ENCODE data around the gene DHODH. TPM values are rescaled to one million over a fixed set of nuclear protein-coding genes. Genes with fewer than 3 reads are reported as not detected.
A peak's percentile ranks its signal among the peaks of the same experiment; 100 is the strongest.
"Not testable (repeated sequence)": the region's sequence is repeated elsewhere in the genome, so short reads cannot be mapped to it uniquely, and the experiment has no call there.

Gene DHODH
- total and polyA plus RNA-seq, 4 donors = 14.4 to 150 (median 79.4) TPM

DNA sequence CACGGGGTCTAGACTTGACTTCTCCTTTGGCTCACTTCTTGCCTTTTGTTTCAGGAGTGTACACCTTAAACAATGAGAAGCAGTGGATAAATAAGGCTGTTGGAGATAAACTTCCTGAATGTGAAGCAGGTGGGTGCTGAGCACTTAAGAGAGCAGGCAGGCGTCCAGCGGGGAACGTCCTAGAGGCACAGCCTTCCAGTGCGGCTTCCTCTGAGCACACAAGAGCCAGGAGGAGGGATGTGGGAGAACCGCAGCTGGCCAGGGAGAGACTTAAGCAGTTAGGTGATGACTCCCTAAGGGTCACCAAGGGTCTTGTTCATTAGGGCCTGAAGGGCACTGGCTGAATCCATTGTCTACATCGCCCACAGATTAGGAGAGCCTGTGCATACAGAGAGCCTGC, 50.5 kb downstream of the DHODH start:
- H3K4me3 ChIP-seq (ENCODE audit: low read depth in 1 of 3, low read length in 3 of 3) = peak overlapping the region in 1 of 3 donors; percentile 33
- not testable (repeated sequence) for H3K27ac ChIP-seq (ENCODE audit: low read depth in 1 of 2, low read length in 2 of 2); H3K4me1 ChIP-seq (ENCODE audit: control insufficient read depth in 4 of 4, insufficient read depth in 4 of 4, low read length in 3 of 4); H3K9me3 ChIP-seq (ENCODE audit: control insufficient read depth in 4 of 4, low read length in 3 of 4); H3K27me3 ChIP-seq (ENCODE audit: control insufficient read depth in 4 of 4, insufficient read depth in 4 of 4, low read length in 3 of 4); DNase-seq (ENCODE audit: low spot score); H3K9ac ChIP-seq (ENCODE audit: low read depth in 1 of 2, low read length in 2 of 2)
- peaks cover 2 to 11% (median 9%) of the 10 kb centered on the region in 4 donors for H3K36me3 ChIP-seq (ENCODE audit: control insufficient read depth in 4 of 4, insufficient read depth in 3 of 4, low read depth in 1 of 4, low read length in 3 of 4)
- 51% methylated on average over 7 of the region's 7 CpGs for WGBS

DNA sequence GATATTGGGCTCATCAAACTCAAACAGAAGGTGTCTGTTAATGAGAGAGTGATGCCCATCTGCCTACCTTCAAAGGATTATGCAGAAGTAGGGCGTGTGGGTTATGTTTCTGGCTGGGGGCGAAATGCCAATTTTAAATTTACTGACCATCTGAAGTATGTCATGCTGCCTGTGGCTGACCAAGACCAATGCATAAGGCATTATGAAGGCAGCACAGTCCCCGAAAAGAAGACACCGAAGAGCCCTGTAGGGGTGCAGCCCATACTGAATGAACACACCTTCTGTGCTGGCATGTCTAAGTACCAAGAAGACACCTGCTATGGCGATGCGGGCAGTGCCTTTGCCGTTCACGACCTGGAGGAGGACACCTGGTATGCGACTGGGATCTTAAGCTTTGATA, 51.9 kb downstream of the DHODH start:
- Histone ChIP-seq H3K9me3 (ENCODE audit: control insufficient read depth in 4 of 4, low read length in 3 of 4) (no peaks in the 10 kb centered on the region), H3K4me3 (ENCODE audit: low read depth in 1 of 3, low read length in 3 of 3) (no peak overlapping the region), H3K27ac (ENCODE audit: low read depth in 1 of 2, low read length in 2 of 2) (no peak overlapping the region), H3K27me3 (ENCODE audit: control insufficient read depth in 4 of 4, insufficient read depth in 4 of 4, low read length in 3 of 4) (no peaks in the 10 kb centered on the region), H3K36me3 (ENCODE audit: control insufficient read depth in 4 of 4, insufficient read depth in 3 of 4, low read depth in 1 of 4, low read length in 3 of 4) (peaks cover 2 to 11% (median 8%) of the 10 kb centered on the region in 4 donors), H3K4me1 (ENCODE audit: control insufficient read depth in 4 of 4, insufficient read depth in 4 of 4, low read length in 3 of 4) (peaks cover 1 to 20% (median 13%) of the 10 kb centered on the region in 4 donors), H3K9ac (ENCODE audit: low read depth in 1 of 2, low read length in 2 of 2) (no peak overlapping the region)
- no peak for DNase-seq (ENCODE audit: low spot score)
- no peak for TF ChIP-seq RXRA (IDR thresholded peaks at IDR 0.05)
- peak in 1 of 2 donors; percentile 2 for TF ChIP-seq HNF4A (conservative IDR thresholded peaks at IDR 0.05)
- WGBS = 58% methylated on average over 9 of the region's 9 CpGs

- Histone ChIP-seq H3K4me1 (ENCODE audit: control insufficient read depth in 4 of 4, insufficient read depth in 4 of 4, low read length in 3 of 4) (peaks cover 1 to 23% (median 13%) of the 10 kb centered on the region in 4 donors), H3K27me3 (ENCODE audit: control insufficient read depth in 4 of 4, insufficient read depth in 4 of 4, low read length in 3 of 4) (no peaks in the 10 kb centered on the region), H3K27ac (ENCODE audit: low read depth in 1 of 2, low read length in 2 of 2) (peak overlapping the region; percentile 82 to 87), H3K36me3 (ENCODE audit: control insufficient read depth in 4 of 4, insufficient read depth in 3 of 4, low read depth in 1 of 4, low read length in 3 of 4) (peaks cover 0 to 6% (median 3%) of the 10 kb centered on the region in 4 donors), H3K9ac (ENCODE audit: low read depth in 1 of 2, low read length in 2 of 2) (no peak overlapping the region), H3K4me3 (ENCODE audit: low read depth in 1 of 3, low read length in 3 of 3) (no peak overlapping the region), H3K9me3 (ENCODE audit: control insufficient read depth in 4 of 4, low read length in 3 of 4) (no peaks in the 10 kb centered on the region)
- TF ChIP-seq RXRA (IDR thresholded peaks at IDR 0.05) (no peak), FOXA1 (IDR thresholded peaks at IDR 0.05) (no peak), ZBTB33 (IDR thresholded peaks at IDR 0.05) (no peak), RAD21 (IDR thresholded peaks at IDR 0.05) (no peak), EGR1 (IDR thresholded peaks at IDR 0.05; ENCODE audit: low read depth in 2 of 2) (no peak), FOXA2 (IDR thresholded peaks at IDR 0.05) (no peak), YY1 (IDR thresholded peaks at IDR 0.05) (no peak), GABPA (IDR thresholded peaks at IDR 0.05 in 1 of 2, conservative IDR thresholded peaks at IDR 0.05 in 1 of 2) (no peak), HNF4G (IDR thresholded peaks at IDR 0.05) (no peak), HNF4A (conservative IDR thresholded peaks at IDR 0.05) (no peak), SP1 (IDR thresholded peaks at IDR 0.05) (no peak), CTCF (IDR thresholded peaks at IDR 0.05; ENCODE audit: low read depth, low read length, missing input control) (peak; percentile 11), JUND (IDR thresholded peaks at IDR 0.05) (no peak)
- TF ChIP-seq, protein P1, sequence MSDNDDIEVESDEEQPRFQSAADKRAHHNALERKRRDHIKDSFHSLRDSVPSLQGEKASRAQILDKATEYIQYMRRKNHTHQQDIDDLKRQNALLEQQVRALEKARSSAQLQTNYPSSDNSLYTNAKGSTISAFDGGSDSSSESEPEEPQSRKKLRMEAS (IDR thresholded peaks at IDR 0.05) = peak; percentile 44
- TF ChIP-seq, protein P2, sequence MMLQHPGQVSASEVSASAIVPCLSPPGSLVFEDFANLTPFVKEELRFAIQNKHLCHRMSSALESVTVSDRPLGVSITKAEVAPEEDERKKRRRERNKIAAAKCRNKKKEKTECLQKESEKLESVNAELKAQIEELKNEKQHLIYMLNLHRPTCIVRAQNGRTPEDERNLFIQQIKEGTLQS (IDR thresholded peaks at IDR 0.05) = no peak
- TF ChIP-seq, protein P3, sequence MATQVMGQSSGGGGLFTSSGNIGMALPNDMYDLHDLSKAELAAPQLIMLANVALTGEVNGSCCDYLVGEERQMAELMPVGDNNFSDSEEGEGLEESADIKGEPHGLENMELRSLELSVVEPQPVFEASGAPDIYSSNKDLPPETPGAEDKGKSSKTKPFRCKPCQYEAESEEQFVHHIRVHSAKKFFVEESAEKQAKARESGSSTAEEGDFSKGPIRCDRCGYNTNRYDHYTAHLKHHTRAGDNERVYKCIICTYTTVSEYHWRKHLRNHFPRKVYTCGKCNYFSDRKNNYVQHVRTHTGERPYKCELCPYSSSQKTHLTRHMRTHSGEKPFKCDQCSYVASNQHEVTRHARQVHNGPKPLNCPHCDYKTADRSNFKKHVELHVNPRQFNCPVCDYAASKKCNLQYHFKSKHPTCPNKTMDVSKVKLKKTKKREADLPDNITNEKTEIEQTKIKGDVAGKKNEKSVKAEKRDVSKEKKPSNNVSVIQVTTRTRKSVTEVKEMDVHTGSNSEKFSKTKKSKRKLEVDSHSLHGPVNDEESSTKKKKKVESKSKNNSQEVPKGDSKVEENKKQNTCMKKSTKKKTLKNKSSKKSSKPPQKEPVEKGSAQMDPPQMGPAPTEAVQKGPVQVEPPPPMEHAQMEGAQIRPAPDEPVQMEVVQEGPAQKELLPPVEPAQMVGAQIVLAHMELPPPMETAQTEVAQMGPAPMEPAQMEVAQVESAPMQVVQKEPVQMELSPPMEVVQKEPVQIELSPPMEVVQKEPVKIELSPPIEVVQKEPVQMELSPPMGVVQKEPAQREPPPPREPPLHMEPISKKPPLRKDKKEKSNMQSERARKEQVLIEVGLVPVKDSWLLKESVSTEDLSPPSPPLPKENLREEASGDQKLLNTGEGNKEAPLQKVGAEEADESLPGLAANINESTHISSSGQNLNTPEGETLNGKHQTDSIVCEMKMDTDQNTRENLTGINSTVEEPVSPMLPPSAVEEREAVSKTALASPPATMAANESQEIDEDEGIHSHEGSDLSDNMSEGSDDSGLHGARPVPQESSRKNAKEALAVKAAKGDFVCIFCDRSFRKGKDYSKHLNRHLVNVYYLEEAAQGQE (IDR thresholded peaks at IDR 0.05) = no peak
- no peak for DNase-seq (ENCODE audit: low spot score)
- 38% methylated on average over 1 of the region's 1 CpG for WGBS
Measured at GRCh38 chr16:72061564-72061963, 53.0 kb downstream of the DHODH start.

All from liver (tissue), 9 donors.